Caco-2 (cell line): Measurements from ENCODE around the gene PTGIR. TPM values are rescaled to one million over a fixed set of nuclear protein-coding genes. Genes with fewer than 3 reads are reported as not detected.
A peak's percentile ranks its signal among the peaks of the same experiment; 100 is the strongest.

Experiments used
- BruUV-seq: library from RNA; stranded (reverse); fragments of 400-500 nt; replicated peaks from 2 replicates; lab custom pipeline; 2021; lab: Mats Ljungman, UMichigan
- CTCF ChIA-PET: fragments of 300-600 bp; sonication (Branson Sonifier 250); formaldehyde crosslinking; loops from one replicate; lab custom pipeline; 2022; ENCODE audit warnings: antibody characterized with exemption; lab: Charles Lee
- POLR2A ChIA-PET: fragments of 300-600 bp; sonication (Branson Sonifier 250); formaldehyde crosslinking; loops from one replicate; lab custom pipeline; 2022; ENCODE audit warnings: antibody characterized with exemption; lab: Charles Lee
- DNase-seq, 2 experiments: peaks; one replicate each; pipeline versions ENCODE4 v3.0.0 to v3.0.0-alpha.2; 2020 to 2022
- H3K27me3 ChIP-seq: replicated peaks from 2 replicates; pipeline ENCODE4 v1.6.0; 2011; ENCODE audit warnings: low read length; ENCODE audit not compliant: control insufficient read depth, insufficient read depth
- H3K36me3 ChIP-seq: 2 replicates; pipeline ENCODE4 v1.5.1; 2011; ENCODE audit warnings: low read length; ENCODE audit not compliant: control insufficient read depth, insufficient read depth
- H3K4me1 ChIP-seq: fragments of 250-450 bp; sonication (Bioruptor Pico); 2 replicates; pipeline ENCODE4 v1.5.1; 2020; ENCODE audit warnings: mild to moderate bottlenecking
- H3K4me3 ChIP-seq: 2 replicates; pipeline ENCODE4 v1.5.1; 2011; ENCODE audit warnings: low read depth, mild to moderate bottlenecking, control low read depth, low read length
- H3K9me3 ChIP-seq: fragments of 250-450 bp; sonication (Bioruptor Pico); 2 replicates; pipeline ENCODE4 v1.5.1; 2020; ENCODE audit warnings: mild to moderate bottlenecking, moderate library complexity
- H3K27ac Mint-ChIP-seq: one replicate; pipeline ENCODE4 v1.8.0; 2022; ENCODE audit warnings: mixed read lengths; ENCODE audit not compliant: unreplicated experiment
- H3K27me3 Mint-ChIP-seq: one replicate; pipeline ENCODE4 v1.8.0; 2022; ENCODE audit warnings: mixed read lengths; ENCODE audit not compliant: insufficient read depth, unreplicated experiment
- H3K36me3 Mint-ChIP-seq: one replicate; pipeline ENCODE4 v1.8.0; 2022; ENCODE audit warnings: mild to moderate bottlenecking, mixed read lengths; ENCODE audit not compliant: insufficient read depth, unreplicated experiment
- H3K4me1 Mint-ChIP-seq: one replicate; pipeline ENCODE4 v1.8.0; 2022; ENCODE audit warnings: low read depth, mixed read lengths; ENCODE audit not compliant: unreplicated experiment
- H3K4me3 Mint-ChIP-seq: one replicate; pipeline ENCODE4 v1.8.0; 2022; ENCODE audit warnings: mild to moderate bottlenecking, moderate library complexity, mixed read lengths; ENCODE audit not compliant: unreplicated experiment
- H3K9me3 Mint-ChIP-seq: one replicate; pipeline ENCODE4 v1.8.0; 2022; ENCODE audit warnings: mixed read lengths; ENCODE audit not compliant: unreplicated experiment
- intact Hi-C: fragments of 100-400 bp; cut with micrococcal nuclease; formaldehyde crosslinking; loops from one replicate; pipeline ENCODE4 v1.10.0; 2022; ENCODE audit not compliant: unreplicated experiment
- total RNA-seq: library from RNA; stranded (reverse); gene quantifications from 2 replicates; pipeline ENCODE4 v1.2.3, GENCODE V29; 2022
- TF ChIP-seq, protein P1 (sequence below), 2 experiments: fragments of 200-600 bp in 1 of 2; IDR thresholded peaks; 1 replicate in 1 of 2; 2 replicates in 1 of 2; pipeline versions ENCODE4 v1.5.1 to v1.8.0; 2011 to 2022; ENCODE audit warnings: antibody characterized with exemption in 1 of 2, control low read depth in 1 of 2, inconsistent platforms in 1 of 2, low read depth in 1 of 2, low read length in 1 of 2, mild to moderate bottlenecking in 1 of 2, moderate library complexity in 1 of 2; ENCODE audit not compliant: insufficient read depth in 1 of 2, severe bottlenecking in 1 of 2, unreplicated experiment in 1 of 2

Gene PTGIR
- total RNA-seq, 1 experiment from 2014 or later: not detected

DNA sequence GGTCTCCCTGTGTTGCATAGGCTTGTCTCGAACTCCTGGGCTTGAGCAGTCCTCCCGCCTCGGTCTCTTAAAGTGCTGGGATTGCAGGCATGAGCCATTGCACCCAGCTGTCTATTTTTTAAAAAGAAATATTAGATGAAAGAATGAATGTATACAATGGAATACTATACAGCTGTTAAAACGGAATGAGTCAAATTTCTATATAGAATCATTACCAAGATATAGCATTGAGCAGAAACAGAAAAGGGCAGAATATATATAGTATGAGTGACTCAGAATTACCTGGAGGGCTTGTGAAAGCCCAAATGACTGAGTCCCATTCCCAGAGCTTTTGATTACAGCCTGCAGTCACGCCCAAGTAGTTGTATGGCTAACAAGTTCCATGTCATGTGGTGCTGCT lies 31.7 kb upstream of the PTGIR start:
- H3K27ac Mint-ChIP-seq: no peak overlapping the region
- CTCF ChIA-PET: interaction anchor here (0.6 kb wide), 1 partner anchor 793 kb away, joined by 6 read pairs; the partner anchor contains the start of gene SYMPK
- Histone ChIP-seq H3K4me1 (peaks cover 11% of the 10 kb centered on the region; the same call in 1 of the 2 replicates), H3K9me3 (no peaks in the 10 kb centered on the region), H3K27me3 (no peaks in the 10 kb centered on the region; the same call in 1 of the 2 replicates), H3K36me3 (no peaks in the 10 kb centered on the region), H3K4me3 (no peak overlapping the region)
- POLR2A ChIA-PET: no interaction called here
- no peak overlapping the region for H3K4me3 Mint-ChIP-seq
- DNase-seq: no peak
- intact Hi-C loops: no loop called here
- no TSS peak for BruUV-seq
- peaks cover 12% of the 10 kb centered on the region for H3K27me3 Mint-ChIP-seq
- peaks cover 7% of the 10 kb centered on the region for H3K4me1 Mint-ChIP-seq
- H3K36me3 Mint-ChIP-seq: peaks cover 12% of the 10 kb centered on the region
- TF ChIP-seq, protein P1, sequence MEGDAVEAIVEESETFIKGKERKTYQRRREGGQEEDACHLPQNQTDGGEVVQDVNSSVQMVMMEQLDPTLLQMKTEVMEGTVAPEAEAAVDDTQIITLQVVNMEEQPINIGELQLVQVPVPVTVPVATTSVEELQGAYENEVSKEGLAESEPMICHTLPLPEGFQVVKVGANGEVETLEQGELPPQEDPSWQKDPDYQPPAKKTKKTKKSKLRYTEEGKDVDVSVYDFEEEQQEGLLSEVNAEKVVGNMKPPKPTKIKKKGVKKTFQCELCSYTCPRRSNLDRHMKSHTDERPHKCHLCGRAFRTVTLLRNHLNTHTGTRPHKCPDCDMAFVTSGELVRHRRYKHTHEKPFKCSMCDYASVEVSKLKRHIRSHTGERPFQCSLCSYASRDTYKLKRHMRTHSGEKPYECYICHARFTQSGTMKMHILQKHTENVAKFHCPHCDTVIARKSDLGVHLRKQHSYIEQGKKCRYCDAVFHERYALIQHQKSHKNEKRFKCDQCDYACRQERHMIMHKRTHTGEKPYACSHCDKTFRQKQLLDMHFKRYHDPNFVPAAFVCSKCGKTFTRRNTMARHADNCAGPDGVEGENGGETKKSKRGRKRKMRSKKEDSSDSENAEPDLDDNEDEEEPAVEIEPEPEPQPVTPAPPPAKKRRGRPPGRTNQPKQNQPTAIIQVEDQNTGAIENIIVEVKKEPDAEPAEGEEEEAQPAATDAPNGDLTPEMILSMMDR (IDR thresholded peaks at IDR 0.05; ENCODE audit: insufficient read depth in 1 of 2, low read depth in 1 of 2, low read length in 1 of 2, severe bottlenecking in 1 of 2, unreplicated experiment in 1 of 2): no peak
- no peaks in the 10 kb centered on the region for H3K9me3 Mint-ChIP-seq

- Mint-ChIP-seq H3K36me3 (peaks cover 5% of the 10 kb centered on the region), H3K4me1 (peaks cover 3% of the 10 kb centered on the region), H3K27me3 (peaks cover 9% of the 10 kb centered on the region), H3K27ac (no peak overlapping the region), H3K9me3 (no peaks in the 10 kb centered on the region), H3K4me3 (no peak overlapping the region)
- Histone ChIP-seq H3K4me3 (no peak overlapping the region), H3K9me3 (no peaks in the 10 kb centered on the region), H3K27me3 (no peaks in the 10 kb centered on the region), H3K36me3 (no peaks in the 10 kb centered on the region), H3K4me1 (peaks cover 8% of the 10 kb centered on the region; the same call in 1 of the 2 replicates)
- BruUV-seq: no TSS peak
- POLR2A ChIA-PET: no interaction called here
- intact Hi-C loops: no loop called here
- DNase-seq: no peak
- CTCF ChIA-PET: no interaction called here
- TF ChIP-seq, protein P1 (IDR thresholded peaks at IDR 0.05; ENCODE audit: insufficient read depth in 1 of 2, low read depth in 1 of 2, low read length in 1 of 2, severe bottlenecking in 1 of 2, unreplicated experiment in 1 of 2): no peak
Measured at GRCh38 chr19:46654621-46655152, 29.8 kb upstream of the PTGIR start.

GRCh38 chr19:46650445-46650844 lies 25.6 kb upstream of the PTGIR start:
- Mint-ChIP-seq H3K27ac (peak overlapping the region; percentile 15), H3K27me3 (no peaks in the 10 kb centered on the region), H3K9me3 (no peaks in the 10 kb centered on the region), H3K4me3 (no peak overlapping the region), H3K36me3 (peaks cover 5% of the 10 kb centered on the region), H3K4me1 (no peaks in the 10 kb centered on the region)
- TF ChIP-seq, protein P1 (IDR thresholded peaks at IDR 0.05; ENCODE audit: insufficient read depth in 1 of 2, low read depth in 1 of 2, low read length in 1 of 2, severe bottlenecking in 1 of 2, unreplicated experiment in 1 of 2): no peak
- Histone ChIP-seq H3K9me3 (no peaks in the 10 kb centered on the region), H3K36me3 (no peaks in the 10 kb centered on the region), H3K4me3 (no peak overlapping the region), H3K27me3 (no peaks in the 10 kb centered on the region), H3K4me1 (no peaks in the 10 kb centered on the region)
- BruUV-seq: no TSS peak
- CTCF ChIA-PET: interaction anchor here (1.0 kb wide), 1 partner anchor 11 kb away, joined by 3 read pairs; the partner anchor contains the start of gene DACT3
- intact Hi-C loops: no loop called here
- POLR2A ChIA-PET: no interaction called here
- DNase-seq: no peak
